ENCODE results near the gene WDCP.

GRCh38 chr2:24007693-24008092 is 39.5 kb downstream of the WDCP start:
- TF ChIP-seq CTCF (IDR thresholded peaks at IDR 0.05 in 2 of 3, conservative IDR thresholded peaks at IDR 0.05 in 1 of 3; ENCODE audit: control insufficient read depth in 2 of 3, extremely low read depth in 1 of 3, insufficient read depth in 1 of 3, low read depth in 3 of 3, low read length in 3 of 3) (no peak), KAT2A (conservative IDR thresholded peaks at IDR 0.05; ENCODE audit: control insufficient read depth, low read depth, low read length) (no peak), ZNF274 (IDR thresholded peaks at IDR 0.05; ENCODE audit: insufficient read depth, insufficient read length) (no peak), TCF3 (IDR thresholded peaks at IDR 0.05; ENCODE audit: borderline replicate concordance, insufficient read depth, low read depth, low read length) (no peak), RAD21 (IDR thresholded peaks at IDR 0.05; ENCODE audit: insufficient read depth, low read depth, low read length) (no peak)

Data from GM12878 (cell line).